Ectodermal cell (in vitro differentiated cells): ENCODE measurements around the gene ANO1. TPM values are rescaled to one million over a fixed set of nuclear protein-coding genes. Genes with fewer than 3 reads are reported as not detected.

Source experiments
- H3K27ac ChIP-seq: 2 replicates; pipeline ENCODE4 v1.7.0; 2013; ENCODE audit warnings: mild to moderate bottlenecking, low read depth, low read length; ENCODE audit not compliant: insufficient read depth, poor library complexity, severe bottlenecking
- H3K27me3 ChIP-seq: 2 replicates; pipeline ENCODE4 v1.7.0; 2013; ENCODE audit warnings: mild to moderate bottlenecking, low read length; ENCODE audit not compliant: insufficient read depth, control insufficient read depth, poor library complexity, severe bottlenecking
- H3K36me3 ChIP-seq: one replicate; pipeline ENCODE4 v1.7.0; 2013; ENCODE audit warnings: low read length; ENCODE audit not compliant: control insufficient read depth, insufficient read depth
- H3K4me1 ChIP-seq: one replicate; pipeline ENCODE4 v1.7.0; 2013; ENCODE audit warnings: low read length; ENCODE audit not compliant: control insufficient read depth, insufficient read depth
- H3K4me3 ChIP-seq: 2 replicates; pipeline ENCODE4 v1.7.0; 2013; ENCODE audit warnings: low read depth, low read length, control low read depth; ENCODE audit not compliant: insufficient read depth
- H3K9me3 ChIP-seq: 2 replicates; pipeline ENCODE4 v1.7.0; 2013; ENCODE audit warnings: mild to moderate bottlenecking, low read length, moderate library complexity; ENCODE audit not compliant: control insufficient read depth
- WGBS, 2 experiments: methylation state at CpG; one replicate each; pipeline ENCODE4 v1.1.7; 2013; ENCODE audit warnings: missing lambda C conversion rate in 2 of 2; 5-methylcytosine and 5-hydroxymethylcytosine counted together
- polyA plus RNA-seq, 4 experiments: library from polyadenylated mRNA; stranded (reverse); fragments of 50-300 nt; gene quantifications; one replicate each; pipeline ENCODE4 v1.2.3, GENCODE V29; 2013

ANO1 gene
- not detected for polyA plus RNA-seq (2013, experiment 1 of 4)
- 0.18 TPM for polyA plus RNA-seq (2013, experiment 2 of 4)
- 0.59 TPM for polyA plus RNA-seq (2013, experiment 3 of 4)
- polyA plus RNA-seq (2013, experiment 4 of 4) = 0.16 TPM

- peak within 1 kb of the TSS; percentile 16 for H3K4me3 ChIP-seq
- peaks cover 91% of the 10 kb centered on the region for H3K27me3 ChIP-seq
- no peak within 1 kb of the TSS for H3K27ac ChIP-seq
- H3K9me3 ChIP-seq = no peaks in the 10 kb centered on the region
- WGBS, 2 experiments = 1% methylated on average over 87 of the region's 87 CpGs
- H3K4me1 ChIP-seq = peaks cover 2% of the 10 kb centered on the region
- H3K36me3 ChIP-seq = no peaks in the 10 kb centered on the region
These were observed at the start of gene ANO1 for GRCh38 chr11:70078095-70078780. TSS of gene ANO1 (plus strand) at chr11:70078317. CDS start at chr11:70078607, 290 bp downstream.

- no peak overlapping the region for H3K4me3 ChIP-seq
- WGBS, 2 experiments = 82 to 83% methylated on average over 14 of the region's 14 CpGs
- no peak overlapping the region for H3K27ac ChIP-seq
- H3K9me3 ChIP-seq = no peaks in the 10 kb centered on the region
- no peaks in the 10 kb centered on the region for H3K27me3 ChIP-seq
- H3K4me1 ChIP-seq = peaks cover 6% of the 10 kb centered on the region
- no peaks in the 10 kb centered on the region for H3K36me3 ChIP-seq
These were observed 48.8 kb upstream of the ANO1 start for GRCh38 chr11:70029115-70029860.

GRCh38 chr11:70029861-70030380, 48.2 kb upstream of the ANO1 start:
- peaks cover 11% of the 10 kb centered on the region for H3K4me1 ChIP-seq
- no peaks in the 10 kb centered on the region for H3K9me3 ChIP-seq
- WGBS, 2 experiments = 86 to 89% methylated on average over 9 of the region's 9 CpGs
- H3K27ac ChIP-seq = no peak overlapping the region
- no peak overlapping the region for H3K4me3 ChIP-seq
- no peaks in the 10 kb centered on the region for H3K36me3 ChIP-seq
- no peaks in the 10 kb centered on the region for H3K27me3 ChIP-seq

- no peak overlapping the region for H3K4me3 ChIP-seq
- no peaks in the 10 kb centered on the region for H3K9me3 ChIP-seq
- no peak overlapping the region for H3K27ac ChIP-seq
- no peaks in the 10 kb centered on the region for H3K27me3 ChIP-seq
- 84 to 86% methylated on average over 7 of the region's 7 CpGs for WGBS, 2 experiments
- no peaks in the 10 kb centered on the region for H3K36me3 ChIP-seq
- peaks cover 11% of the 10 kb centered on the region for H3K4me1 ChIP-seq
These were observed 47.7 kb upstream of the ANO1 start for GRCh38 chr11:70030412-70030811.

GRCh38 chr11:70031631-70032469, 46.3 kb upstream of the ANO1 start:
- peaks cover 11% of the 10 kb centered on the region for H3K4me1 ChIP-seq
- no peaks in the 10 kb centered on the region for H3K27me3 ChIP-seq
- no peak overlapping the region for H3K4me3 ChIP-seq
- 91 to 94% methylated on average over 18 of the region's 18 CpGs for WGBS, 2 experiments
- no peak overlapping the region for H3K27ac ChIP-seq
- H3K9me3 ChIP-seq = no peaks in the 10 kb centered on the region
- H3K36me3 ChIP-seq = no peaks in the 10 kb centered on the region

GRCh38 chr11:70032470-70032795, 45.7 kb upstream of the ANO1 start:
- Histone ChIP-seq H3K4me3 (no peak overlapping the region), H3K36me3 (no peaks in the 10 kb centered on the region), H3K4me1 (peaks cover 11% of the 10 kb centered on the region), H3K27ac (no peak overlapping the region), H3K27me3 (no peaks in the 10 kb centered on the region), H3K9me3 (no peaks in the 10 kb centered on the region)
- WGBS, 2 experiments = 86 to 88% methylated on average over 6 of the region's 6 CpGs

GRCh38 chr11:70032943-70033710, 45.0 kb upstream of the ANO1 start:
- H3K4me1 ChIP-seq = peaks cover 11% of the 10 kb centered on the region
- H3K9me3 ChIP-seq = no peaks in the 10 kb centered on the region
- no peak overlapping the region for H3K4me3 ChIP-seq
- H3K27me3 ChIP-seq = no peaks in the 10 kb centered on the region
- no peaks in the 10 kb centered on the region for H3K36me3 ChIP-seq
- 94 to 95% methylated on average over 19 of the region's 19 CpGs for WGBS, 2 experiments
- no peak overlapping the region for H3K27ac ChIP-seq

GRCh38 chr11:70033711-70034070, 44.4 kb upstream of the ANO1 start:
- H3K4me1 ChIP-seq = peaks cover 11% of the 10 kb centered on the region
- no peaks in the 10 kb centered on the region for H3K27me3 ChIP-seq
- no peaks in the 10 kb centered on the region for H3K36me3 ChIP-seq
- WGBS, 2 experiments = 94 to 96% methylated on average over 4 of the region's 4 CpGs
- no peaks in the 10 kb centered on the region for H3K9me3 ChIP-seq
- H3K27ac ChIP-seq = no peak overlapping the region
- H3K4me3 ChIP-seq = no peak overlapping the region

GRCh38 chr11:70034740-70035365, 43.3 kb upstream of the ANO1 start:
- Histone ChIP-seq H3K27me3 (no peaks in the 10 kb centered on the region), H3K4me1 (peaks cover 9% of the 10 kb centered on the region), H3K4me3 (no peak overlapping the region), H3K27ac (no peak overlapping the region), H3K36me3 (no peaks in the 10 kb centered on the region), H3K9me3 (no peaks in the 10 kb centered on the region)
- WGBS, 2 experiments = 77 to 82% methylated on average over 9 to 11 of the region's 11 CpGs
